ENCODE data around the gene TRIAP1.

TRIAP1 gene

DNA sequence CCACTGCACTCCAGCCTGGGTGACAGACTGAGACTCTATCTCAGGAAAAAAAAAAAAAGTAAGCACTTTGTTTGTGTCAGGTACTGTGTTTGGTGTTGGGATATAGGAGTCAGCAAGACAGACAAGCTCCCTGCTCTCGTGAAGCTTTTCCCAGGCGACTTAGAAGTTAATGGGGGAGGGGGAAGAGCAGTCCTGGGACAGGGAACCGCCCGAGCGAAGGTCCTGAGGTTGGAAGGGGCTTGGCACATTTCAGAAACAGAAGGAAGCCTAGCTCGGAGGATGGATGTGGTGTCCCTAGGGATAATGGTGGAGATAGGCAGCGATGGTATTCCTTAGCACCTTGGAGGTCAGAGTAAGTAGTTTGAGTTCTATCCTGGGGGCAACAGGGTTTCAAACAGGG, 16.8 kb downstream of the TRIAP1 start:
- no peak for DNase-seq (ENCODE audit: low read depth in 2 of 2)

DNA sequence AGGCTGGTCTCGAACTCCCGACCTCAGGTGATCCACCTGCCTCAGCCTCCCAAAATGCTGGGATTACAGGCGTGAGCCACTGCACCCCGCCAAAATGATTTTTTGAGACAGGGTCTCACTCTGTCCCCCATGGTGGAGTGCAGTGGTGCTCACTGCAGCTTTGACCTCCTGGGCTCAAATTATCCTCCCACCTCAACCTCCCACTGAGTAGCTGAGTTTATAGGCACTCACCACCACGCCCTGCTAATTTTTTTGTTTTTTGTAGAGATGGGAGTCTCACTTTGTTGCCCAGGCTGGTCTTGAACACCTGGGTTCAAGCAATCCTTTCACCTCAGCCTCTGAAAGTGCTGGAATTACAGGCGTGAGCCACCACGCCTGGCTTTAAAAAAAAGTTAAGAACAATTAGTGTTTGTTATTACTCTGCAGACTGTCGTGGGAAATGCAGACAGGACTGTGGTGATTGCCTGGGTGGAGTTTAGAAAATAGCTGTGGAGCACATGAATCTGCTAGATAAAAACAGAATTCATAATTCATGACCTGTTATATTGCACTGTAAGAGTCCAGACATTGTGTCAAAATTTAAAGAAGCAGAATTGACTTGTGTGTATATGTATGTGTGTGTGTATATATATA, 17.5 kb downstream of the TRIAP1 start:
- DNase-seq (ENCODE audit: low read depth in 2 of 2) = no peak

DNA sequence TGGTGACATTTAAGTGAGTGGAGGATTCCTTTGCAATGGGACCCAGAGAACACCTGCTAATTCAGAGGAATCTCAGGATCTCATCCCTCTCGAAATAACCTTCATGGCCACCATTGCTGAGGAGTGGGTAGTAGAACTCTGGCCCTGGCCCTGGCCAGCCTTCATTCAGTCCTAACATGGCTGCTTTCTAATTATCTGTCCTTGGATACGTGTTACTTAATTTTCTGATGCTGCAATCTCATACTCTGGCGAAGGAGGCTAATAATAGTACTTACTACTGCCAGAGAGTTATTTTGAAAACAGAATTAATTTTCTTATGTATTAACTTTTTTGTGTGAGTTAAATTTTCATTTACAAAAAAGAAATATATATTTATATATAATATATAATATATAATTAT, 20.4 kb downstream of the TRIAP1 start:
- DNase-seq (ENCODE audit: low read depth in 2 of 2) = no peak

DNA sequence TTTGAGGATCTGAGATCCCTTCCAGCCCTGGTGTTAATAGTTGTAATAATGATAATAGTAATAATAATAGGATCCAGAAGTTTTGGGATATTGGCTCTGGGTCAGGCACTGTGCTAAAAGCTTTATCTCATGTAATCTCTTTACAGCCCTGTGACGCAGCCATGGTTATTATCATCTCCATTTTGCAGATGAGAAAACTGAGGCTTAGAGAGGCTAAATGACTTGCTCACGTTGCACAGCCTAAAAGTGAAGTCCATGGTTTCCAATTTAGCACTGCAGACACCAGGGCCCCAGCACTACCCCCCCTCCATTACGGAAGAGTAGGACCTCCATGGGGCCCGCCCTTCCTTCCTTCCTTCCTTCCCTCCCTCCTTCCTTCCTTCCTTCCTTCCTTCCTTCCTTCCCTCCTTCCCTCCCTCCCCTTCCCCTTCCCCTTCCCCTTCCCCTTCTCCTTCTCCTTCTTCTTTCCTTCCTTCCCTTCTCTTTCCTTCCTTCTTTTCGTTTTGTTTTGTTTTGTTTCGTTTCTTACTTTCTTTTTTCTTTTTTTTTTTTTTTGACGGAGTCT, 23.2 kb downstream of the TRIAP1 start:
- DNase-seq (ENCODE audit: low read depth in 2 of 2) = no peak

DNA sequence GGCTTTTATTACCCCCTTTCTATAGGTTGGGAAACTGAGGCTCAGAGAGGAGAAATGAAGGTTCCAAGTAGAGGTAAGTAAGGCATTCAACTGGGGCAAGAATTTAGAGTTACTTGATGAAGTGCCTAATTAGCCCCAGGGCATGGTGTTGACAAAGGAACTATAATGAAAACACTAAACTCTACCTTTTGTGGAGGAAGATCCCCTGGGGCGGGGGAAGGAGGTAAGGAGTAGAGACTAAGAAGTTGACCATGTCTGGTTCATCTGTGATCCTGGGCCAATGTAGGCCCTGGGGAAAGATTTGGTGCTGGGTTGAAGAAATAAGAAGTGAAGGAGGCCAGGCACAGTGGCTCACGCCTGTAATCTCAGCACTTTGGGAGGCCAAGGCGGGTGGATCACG, 24.5 kb downstream of the TRIAP1 start:
- DNase-seq (ENCODE audit: low read depth in 2 of 2) = no peak

DNA sequence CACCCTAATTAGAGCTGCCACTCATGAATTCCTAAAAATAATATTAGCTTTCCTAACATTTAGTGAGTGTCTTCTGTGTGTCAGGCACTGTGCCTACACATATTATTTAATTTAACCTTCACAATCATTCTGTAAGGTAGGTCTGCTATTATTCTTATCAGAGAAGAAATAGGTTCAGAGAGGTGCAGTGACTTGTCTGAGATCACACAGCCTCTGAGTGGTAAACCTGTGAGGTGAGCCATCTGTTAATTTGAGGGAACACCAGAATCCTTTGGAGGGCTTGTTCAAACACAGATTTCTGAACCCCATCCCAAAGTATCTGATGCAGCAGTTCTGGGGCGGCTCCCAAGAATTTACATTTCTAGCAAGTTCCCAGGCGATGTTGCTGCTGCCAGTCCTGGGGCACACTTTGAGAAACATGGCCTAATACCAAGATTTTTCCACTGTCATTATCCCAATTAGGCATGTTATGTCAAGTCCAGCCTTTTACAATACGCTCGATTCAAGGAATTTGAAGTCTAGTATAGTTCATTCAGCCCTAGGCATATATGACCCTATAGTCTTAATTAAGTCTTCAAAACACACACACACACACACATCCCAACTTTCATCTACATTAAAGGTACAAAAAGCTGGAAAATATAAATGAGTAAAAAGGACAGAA, 28.1 kb downstream of the TRIAP1 start:
- no peak for DNase-seq (ENCODE audit: low read depth in 2 of 2)

DNA sequence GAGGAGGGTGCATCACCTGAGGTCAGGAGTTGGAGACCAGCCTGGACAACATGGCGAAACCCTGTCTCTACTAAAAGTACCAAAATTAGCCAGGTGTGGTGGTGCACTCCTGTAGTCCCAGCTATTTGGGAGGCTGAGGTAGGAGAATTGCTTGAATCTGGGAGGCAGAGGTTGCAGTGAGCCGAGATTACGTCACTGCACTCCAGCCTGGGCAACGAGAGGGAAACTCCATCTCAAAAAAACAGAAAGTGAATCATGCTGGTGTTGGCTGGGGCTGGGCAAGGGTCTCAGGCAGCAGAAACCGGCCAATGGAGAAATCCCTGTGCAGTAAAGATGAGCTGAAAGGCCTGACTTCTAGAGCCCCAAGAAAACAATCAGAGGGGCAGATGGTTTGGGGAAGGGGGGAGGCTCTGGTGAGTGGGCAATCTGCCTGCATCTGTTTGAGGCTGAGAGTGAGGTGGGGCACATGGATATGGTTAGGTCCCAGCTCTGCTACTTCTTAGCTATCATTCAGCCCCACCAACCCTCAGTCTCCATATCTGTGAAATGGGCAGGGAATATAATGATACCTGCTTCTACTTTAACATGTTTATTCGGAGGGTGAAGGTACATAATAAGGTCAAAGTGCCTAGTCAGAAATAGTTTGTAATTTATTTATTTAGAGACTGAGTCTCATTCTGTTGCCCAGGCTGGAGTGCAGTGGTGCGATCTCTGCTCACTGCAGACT, 29.5 kb downstream of the TRIAP1 start:
- DNase-seq (ENCODE audit: low read depth in 2 of 2) = no peak

DNA sequence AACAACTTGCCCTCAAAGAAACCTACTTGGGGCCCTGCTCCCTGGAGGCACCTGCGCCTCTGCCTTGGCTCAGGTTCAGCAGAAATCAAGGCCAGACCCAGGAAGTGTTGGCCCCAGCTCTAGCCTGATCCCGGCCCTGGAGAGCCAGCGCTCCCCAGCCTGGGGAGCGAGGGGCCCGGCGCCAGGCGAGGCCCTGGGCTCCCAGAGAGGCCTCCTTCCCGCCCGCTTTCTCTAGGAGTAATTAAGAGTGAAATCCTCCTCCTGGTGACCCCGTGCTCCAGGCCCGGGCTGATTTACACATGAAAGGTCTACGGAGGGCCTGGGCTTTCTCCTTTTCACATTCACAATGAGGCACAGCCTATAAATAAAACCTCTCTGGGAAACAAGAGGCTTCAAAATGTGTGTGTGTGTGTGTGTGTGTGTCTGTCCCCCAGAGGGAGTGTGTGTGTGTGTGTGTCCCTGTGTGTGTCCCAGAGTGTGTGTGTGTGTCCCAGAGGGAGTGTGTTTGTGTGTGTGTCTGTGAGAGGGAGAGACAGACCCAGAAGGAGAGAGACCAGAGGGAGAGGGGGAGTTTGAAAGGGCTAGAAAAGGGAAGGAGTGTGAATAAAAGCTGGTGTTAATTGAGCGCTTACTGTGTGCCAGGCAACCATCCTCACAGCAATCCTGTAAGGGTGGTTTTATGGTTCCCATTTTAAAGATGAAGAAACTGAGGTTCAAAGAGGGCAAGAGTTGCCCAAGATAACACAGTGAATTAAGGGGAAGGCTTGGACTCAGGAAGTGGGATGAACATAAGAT, 32.1 kb downstream of the TRIAP1 start:
- DNase-seq (ENCODE audit: low read depth in 2 of 2) = no peak

DNA sequence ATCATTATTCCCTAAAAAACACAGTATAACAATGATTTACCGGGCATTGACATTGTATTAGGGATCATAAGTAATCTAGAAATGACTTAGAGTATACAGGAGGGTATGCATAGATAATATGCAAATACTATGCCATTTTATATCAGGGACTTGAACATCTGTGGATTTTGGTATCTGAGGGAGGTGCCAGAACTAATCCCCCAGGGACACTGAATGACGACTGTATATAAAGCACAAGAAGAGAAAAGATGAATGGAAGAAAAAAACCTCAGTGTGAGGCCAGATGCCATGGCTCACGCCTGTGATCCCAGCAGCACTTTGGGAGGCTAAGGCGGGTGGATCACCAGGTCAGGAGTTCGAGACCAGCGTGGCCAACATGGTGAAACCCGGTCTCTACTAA, 33.8 kb downstream of the TRIAP1 start:
- DNase-seq (ENCODE audit: low read depth in 2 of 2) = no peak

DNA sequence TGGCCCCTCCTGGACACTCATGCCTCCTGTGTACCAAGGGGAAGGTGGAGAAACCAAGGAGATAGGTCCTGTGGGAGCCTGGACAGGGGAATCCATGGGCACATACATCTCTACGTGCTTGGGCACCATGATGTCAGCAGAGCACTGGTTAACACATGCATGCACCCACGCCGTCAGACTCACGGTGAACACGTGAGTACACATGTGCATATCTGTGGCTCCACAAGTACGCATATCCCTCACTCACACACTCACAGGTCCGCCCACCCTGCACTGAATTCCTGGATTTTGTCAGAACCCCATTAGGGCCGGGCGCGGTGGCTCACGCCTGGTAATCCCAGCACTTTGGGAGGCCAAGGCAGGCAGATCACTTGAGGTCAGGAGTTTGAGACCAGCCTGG, 37.4 kb downstream of the TRIAP1 start:
- DNase-seq (ENCODE audit: low read depth in 2 of 2) = no peak

DNA sequence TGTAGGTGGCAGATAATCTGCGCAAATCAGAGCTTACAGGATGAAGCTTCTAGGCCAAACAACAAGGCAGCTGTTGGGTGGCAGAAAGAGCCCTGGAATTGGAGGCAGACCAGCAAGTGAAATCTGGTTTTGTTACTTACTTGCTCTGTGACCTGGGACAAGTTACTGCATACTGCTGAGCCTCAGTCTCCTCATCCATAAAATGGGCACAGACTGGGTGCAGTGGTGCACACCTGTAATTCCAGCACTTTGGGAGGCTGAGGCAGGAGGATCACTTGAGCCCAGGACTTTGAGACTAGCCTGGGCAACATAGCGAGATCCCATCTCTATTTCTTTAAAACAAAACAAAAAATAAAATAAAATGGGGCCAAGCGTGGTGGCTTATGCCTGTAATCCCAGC, 39.6 kb downstream of the TRIAP1 start:
- DNase-seq (ENCODE audit: low read depth in 2 of 2) = no peak

DNA sequence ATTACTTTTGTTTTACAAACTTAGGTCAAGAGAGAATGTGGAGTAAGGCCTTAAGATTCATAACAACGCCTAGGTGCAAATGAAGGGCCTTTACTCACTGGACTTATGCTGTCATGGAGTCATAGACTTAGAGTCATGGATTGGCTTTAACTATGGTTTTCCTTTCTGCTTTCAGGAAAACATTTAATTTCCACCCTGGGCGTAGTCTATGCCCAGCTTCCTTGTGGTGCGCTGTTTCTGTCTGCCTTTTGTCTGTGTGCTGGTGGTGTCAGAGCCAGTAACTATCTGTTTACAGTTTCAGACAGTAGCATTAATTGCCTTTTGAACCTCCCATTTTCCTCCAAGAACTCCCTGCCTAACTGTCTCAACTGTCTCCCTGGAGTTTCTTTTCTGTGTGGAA, 40.1 kb downstream of the TRIAP1 start:
- DNase-seq (ENCODE audit: low read depth in 2 of 2) = no peak

DNA sequence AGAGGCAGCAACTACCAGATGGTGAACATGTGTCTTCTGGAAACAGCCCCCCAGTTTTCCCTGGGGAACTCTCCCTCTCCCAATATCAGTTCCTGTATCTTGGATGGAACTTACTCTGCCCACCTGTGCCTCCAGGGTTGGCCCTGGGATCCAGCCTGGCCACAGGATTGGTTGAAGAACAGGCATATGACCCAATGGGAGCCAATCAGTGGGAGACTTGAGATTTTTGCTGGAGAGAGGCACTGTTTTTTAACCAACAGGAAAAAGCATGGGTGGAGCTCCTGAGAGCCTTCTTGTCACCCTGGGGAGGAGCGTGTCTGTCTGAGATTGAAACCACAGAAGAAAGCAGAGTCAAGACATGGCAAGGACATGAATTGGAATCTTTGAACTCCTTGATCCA, 41.9 kb downstream of the TRIAP1 start:
- DNase-seq (ENCODE audit: low read depth in 2 of 2) = no peak

DNA sequence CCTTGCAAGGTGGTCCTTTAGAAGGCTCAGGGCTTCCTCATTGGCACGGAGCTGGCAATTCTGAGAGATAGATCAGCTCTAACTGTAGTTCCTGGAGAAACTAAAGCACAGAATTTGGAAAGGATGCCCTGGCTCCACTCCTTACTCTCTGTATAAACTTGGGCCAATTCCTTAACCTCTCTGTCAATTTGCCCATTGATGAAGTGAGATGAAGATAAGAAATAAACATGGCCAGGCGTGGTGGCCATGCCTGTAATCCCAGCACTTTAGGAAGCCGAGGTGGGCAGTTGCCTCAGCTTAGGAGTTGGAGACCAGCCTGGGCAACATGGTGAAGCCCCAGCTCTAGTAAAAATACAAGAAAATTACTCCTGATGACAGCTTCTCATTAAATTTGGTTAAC, 42.3 kb downstream of the TRIAP1 start:
- DNase-seq (ENCODE audit: low read depth in 2 of 2) = no peak

DNA sequence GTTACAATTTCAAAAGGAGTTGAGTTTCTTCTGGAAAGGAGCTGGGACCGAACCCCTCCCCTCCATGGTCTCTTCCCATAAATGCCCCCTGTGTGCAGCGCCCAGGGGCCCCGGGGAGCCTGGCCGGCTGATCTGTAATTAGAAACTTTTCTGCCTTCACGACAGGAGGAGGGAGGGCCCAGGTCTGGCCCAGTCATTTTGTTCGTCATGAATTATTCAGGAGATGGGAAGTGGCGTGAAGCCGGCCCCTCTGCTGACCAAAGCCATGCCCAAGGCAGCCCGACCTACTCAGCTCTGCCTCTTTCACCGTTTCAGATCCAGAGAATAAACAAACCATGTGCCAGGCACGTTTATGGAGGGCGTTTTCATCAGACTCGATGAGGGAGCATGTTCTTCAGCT, 44.0 kb downstream of the TRIAP1 start:
- no peak for DNase-seq (ENCODE audit: low read depth in 2 of 2)

DNA sequence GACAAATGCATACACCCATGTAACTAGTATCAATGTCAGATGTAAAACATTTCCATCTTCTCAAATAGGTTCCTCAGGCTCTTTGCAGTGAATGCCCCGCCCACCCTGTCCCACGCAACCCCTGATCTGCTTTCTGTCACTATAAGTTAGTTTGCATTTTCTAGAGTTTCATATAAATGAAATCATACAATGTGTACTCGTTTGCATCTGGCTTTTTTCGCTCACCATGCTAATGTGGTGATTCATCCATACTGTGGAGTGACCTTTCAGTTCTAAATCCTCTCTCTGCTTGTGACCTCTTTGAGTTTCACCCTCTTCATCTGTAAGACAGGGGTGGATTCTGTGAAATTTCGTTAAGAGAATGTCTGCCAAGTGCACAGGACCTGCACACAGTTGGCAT, 46.7 kb downstream of the TRIAP1 start:
- DNase-seq (ENCODE audit: low read depth in 2 of 2) = peak in 1 of 2 experiments; percentile 13

DNA sequence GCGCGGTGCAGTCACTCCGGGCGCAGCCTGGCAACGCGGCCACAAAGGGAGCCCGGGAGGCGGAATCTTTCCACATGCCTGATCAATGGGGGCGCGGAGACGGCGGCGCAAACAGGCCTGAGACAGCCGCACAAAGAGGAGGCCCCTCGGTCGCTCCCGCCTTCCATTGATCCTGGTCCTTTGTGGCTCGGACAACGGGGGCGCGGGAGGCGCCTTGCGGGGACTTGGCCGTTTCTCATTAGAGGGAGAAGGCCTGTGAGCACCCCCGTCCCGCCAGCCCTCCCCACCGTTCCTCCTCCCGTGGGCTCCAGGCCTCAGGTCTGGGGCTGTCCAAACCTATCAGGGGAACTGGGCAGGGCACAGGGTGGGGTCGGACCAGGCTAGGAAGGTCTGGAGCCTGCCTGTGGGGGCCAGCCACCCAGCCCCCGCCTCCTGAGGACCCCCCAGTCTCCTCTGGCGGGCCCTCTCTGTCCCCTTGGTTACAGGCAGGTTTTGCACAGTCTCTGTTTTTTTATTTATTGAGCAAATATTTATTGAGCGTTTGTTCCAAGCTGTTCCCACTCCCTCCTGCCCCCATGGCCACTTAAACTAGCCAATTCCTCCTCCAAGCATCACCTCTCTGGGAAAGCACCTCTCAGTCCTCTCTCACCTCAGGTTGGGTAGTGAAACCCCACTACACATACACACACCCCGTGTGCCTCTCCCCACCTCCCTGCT, 48.2 kb downstream of the TRIAP1 start:
- no peak for DNase-seq (ENCODE audit: low read depth in 2 of 2)

DNA sequence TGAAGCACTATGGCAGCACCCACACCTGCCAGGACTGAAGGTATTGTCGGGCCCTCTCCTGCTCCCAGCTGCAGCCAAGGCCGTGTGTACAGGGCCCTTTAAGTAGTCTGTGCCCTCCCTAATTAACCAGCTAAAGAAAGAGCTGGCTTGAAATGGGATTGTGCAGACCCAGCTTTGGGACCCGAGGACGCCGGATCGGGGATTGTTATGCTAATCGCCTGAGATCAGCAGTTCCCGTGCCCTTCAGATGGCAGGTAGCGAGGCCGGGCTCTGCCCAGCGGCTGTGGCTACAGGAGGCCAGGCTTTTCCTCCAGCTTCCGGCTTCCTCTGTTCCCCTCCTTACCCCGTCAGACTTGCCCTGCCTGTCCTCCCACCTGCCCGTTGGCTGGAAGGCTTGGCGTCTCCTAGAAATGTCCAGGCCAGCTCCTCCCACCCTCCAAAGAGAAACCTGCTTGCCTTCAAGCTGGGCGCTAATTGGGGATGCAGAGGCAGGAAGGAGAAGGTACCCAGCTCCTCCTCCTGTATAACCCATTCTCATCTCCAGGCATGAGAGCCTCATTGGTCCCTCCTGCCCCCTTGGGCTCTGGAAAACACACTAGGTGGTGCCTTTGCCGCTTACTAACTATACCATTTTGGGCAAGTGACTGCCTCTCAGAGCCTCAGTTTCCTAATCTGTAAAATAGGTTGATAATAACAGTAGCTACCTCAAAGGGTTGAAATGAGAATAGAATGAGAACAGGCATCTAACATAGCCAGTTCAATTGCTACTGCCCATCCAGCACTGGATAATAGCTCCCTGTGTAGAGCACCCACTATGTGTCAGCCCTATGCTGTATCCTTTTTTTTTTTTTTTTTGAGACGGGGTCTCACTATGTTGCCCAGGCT, 51.5 kb downstream of the TRIAP1 start:
- DNase-seq (ENCODE audit: low read depth in 2 of 2) = no peak

Data from fibroblast of skin of left biceps (primary cell).